GM12878 (cell line): Measurements from ENCODE around the gene UGT1A8. TPM values are rescaled to one million over a fixed set of nuclear protein-coding genes. Genes with fewer than 3 reads are reported as not detected.

Source experiments
- ATAC-seq: fragments of 200-7000 bp; cut with Tn5 transposase; 3 replicates; pipeline ENCODE4 v1.9.1; 2020; ENCODE audit warnings: mild to moderate bottlenecking, moderate library complexity
- BruUV-seq: library from RNA; stranded (reverse); fragments of 400-500 nt; replicated peaks from 2 replicates; lab custom pipeline; 2021; lab: Mats Ljungman, UMichigan
- CTCF ChIA-PET: fragments of 300-600 bp; sonication (Branson Sonifier 250); formaldehyde crosslinking; extraction: SDS; loops from one replicate; lab custom pipeline; 2021; ENCODE audit warnings: inconsistent platforms; lab: Yijun Ruan, JAX
- POLR2A ChIA-PET: fragments of 350-600 bp; formaldehyde crosslinking; extraction: SDS; loops from one replicate; lab custom pipeline; 2021; ENCODE audit warnings: inconsistent platforms; lab: Charles Lee
- RAD21 ChIA-PET: fragments of 300-600 bp; sonication (Branson Sonifier 250); formaldehyde crosslinking; loops from one replicate; lab custom pipeline; 2023; ENCODE audit warnings: antibody characterized with exemption; ENCODE audit not compliant: unreplicated experiment; lab: Charles Lee
- SMC1A ChIA-PET: fragments of 300-600 bp; sonication (Branson Sonifier 250); formaldehyde crosslinking; loops from one replicate; lab custom pipeline; 2023; ENCODE audit not compliant: unreplicated experiment, uncharacterized antibody; lab: Charles Lee
- DNase-seq: peaks from one replicate; pipeline ENCODE4 v3.0.0-alpha.2; 2011; ENCODE audit warnings: low read depth, low spot score
- FAIRE-seq: peaks from 3 replicates; lab custom pipeline; 2011; peaks lifted over from hg19 to GRCh38; lab: Jason Lieb, UNC
- H2AFZ ChIP-seq: 2 replicates; pipeline ENCODE4 v1.6.0; 2011; ENCODE audit warnings: low read depth, low read length, control low read depth; ENCODE audit not compliant: control insufficient read depth
- H3K27ac ChIP-seq: 2 replicates; pipeline ENCODE4 v1.5.1; 2011; ENCODE audit warnings: control low read depth; ENCODE audit not compliant: control insufficient read depth, insufficient read depth
- H3K27me3 ChIP-seq, 2 experiments: replicated peaks in 1 of 2; 2 replicates each; pipeline versions ENCODE4 v1.6.0 to v1.6.1; 2011; ENCODE audit warnings: low read length in 1 of 2; ENCODE audit not compliant: control insufficient read depth in 2 of 2, insufficient read depth in 2 of 2
- H3K36me3 ChIP-seq, 2 experiments: 2 replicates each; pipeline ENCODE4 v1.5.1; 2011; ENCODE audit warnings: low read length in 1 of 2; ENCODE audit not compliant: control insufficient read depth in 2 of 2, insufficient read depth in 2 of 2
- H3K4me1 ChIP-seq: 2 replicates; pipeline ENCODE4 v1.6.1; 2011; ENCODE audit warnings: mild to moderate bottlenecking, low read length, moderate library complexity, mixed read lengths; ENCODE audit not compliant: control insufficient read depth, insufficient read depth
- H3K4me2 ChIP-seq: 2 replicates; pipeline ENCODE4 v1.6.0; 2011; ENCODE audit warnings: control low read depth; ENCODE audit not compliant: control insufficient read depth, insufficient read depth
- H3K4me3 ChIP-seq: fragments of 200-600 bp; sonication (generic); 2 replicates; pipeline ENCODE4 v1.5.1; 2016
- H3K79me2 ChIP-seq: 2 replicates; pipeline ENCODE4 v1.6.0; 2011; ENCODE audit warnings: low read length; ENCODE audit not compliant: control insufficient read depth, insufficient read depth
- H3K9ac ChIP-seq: 2 replicates; pipeline ENCODE4 v1.8.0; 2011; ENCODE audit warnings: low read length, control low read depth, mixed read lengths; ENCODE audit not compliant: control insufficient read depth, insufficient read depth
- H3K9me3 ChIP-seq: replicated peaks from 3 replicates; pipeline ENCODE4 v1.5.1; 2011; ENCODE audit warnings: mild to moderate bottlenecking, low read length; ENCODE audit not compliant: control insufficient read depth, insufficient read depth
- H4K20me1 ChIP-seq: 2 replicates; pipeline ENCODE4 v1.6.0; 2011; ENCODE audit not compliant: control insufficient read depth, insufficient read depth
- CREB1 ChIP-seq: IDR thresholded peaks from 2 replicates; pipeline ENCODE4 v1.6.1; 2012; ENCODE audit warnings: low read depth, mild to moderate bottlenecking, inconsistent platforms
- NFYA ChIP-seq: IDR thresholded peaks from 2 replicates; pipeline ENCODE4 v1.6.1; 2011; ENCODE audit warnings: low read depth, mild to moderate bottlenecking, low read length, improper control_type of control experiment, borderline replicate concordance
- RAD21 ChIP-seq: IDR thresholded peaks from 2 replicates; pipeline ENCODE4 v1.6.1; 2011; ENCODE audit warnings: mild to moderate bottlenecking, low read depth, low read length, moderate library complexity; ENCODE audit not compliant: insufficient read depth
- SMC3 ChIP-seq: IDR thresholded peaks from 2 replicates; pipeline ENCODE4 v1.6.1; 2011; ENCODE audit warnings: low read length, improper control_type of control experiment, borderline replicate concordance
- YY1 ChIP-seq: IDR thresholded peaks from 2 replicates; pipeline ENCODE4 v1.6.1; 2011; ENCODE audit warnings: low read depth, mild to moderate bottlenecking, low read length
- WGBS: methylation state at CpG from one replicate; pipeline ENCODE4 v1.1.6; 2016; ENCODE audit warnings: low lambda C conversion rate; ENCODE audit not compliant: insufficient replicate concordance, insufficient coverage; ENCODE audit errors: missing lambda C conversion rate; 5-methylcytosine and 5-hydroxymethylcytosine counted together
- in situ Hi-C: fragments of 300-500 bp; cut with MboI; formaldehyde crosslinking; loops from 9 replicates; pipeline ENCODE4 v1.14.3; 2018; ENCODE audit warnings: mixed read lengths
- intact Hi-C: fragments of 100-400 bp; cut with micrococcal nuclease; formaldehyde crosslinking; loops from one replicate; pipeline ENCODE4 v1.14.2; 2022; ENCODE audit not compliant: unreplicated experiment
- polyA plus RNA-seq, 11 experiments: library from polyadenylated mRNA; depleted of rRNA in 4 of 11; unstranded in 6 of 11; stranded (reverse) in 5 of 11; fragments of >200 nt; fragmentation: Nextera tagmentation in 4 of 11; fragmentation: Illumina TruSeq in 1 of 11; extraction: Ambion mirVana in 4 of 11; extraction: Trizol in 1 of 11; gene quantifications; 1 replicate in 1 of 11; 2 replicates in 10 of 11; pipeline versions ENCODE4 v1.2.1 to v1.2.3, GENCODE V29; 2011 to 2016; ENCODE audit warnings: inconsistent platforms in 2 of 11, missing spikeins in 2 of 11, low read depth in 1 of 11
- total RNA-seq, 4 experiments: library from RNA; depleted of rRNA in 3 of 4; stranded (reverse); fragments of >200 nt in 3 of 4; fragmentation: Illumina TruSeq in 1 of 4; extraction: Trizol in 1 of 4; gene quantifications; 2 replicates each; pipeline versions ENCODE4 v1.2.1 to v1.2.3, GENCODE V29; 2013 to 2021
- TF ChIP-seq, protein P1 (sequence below): IDR thresholded peaks from 2 replicates; pipeline ENCODE4 v1.6.1; 2011; ENCODE audit warnings: borderline replicate concordance, low read depth, mild to moderate bottlenecking, moderate library complexity, mixed read lengths, low read length; ENCODE audit not compliant: insufficient read depth; ENCODE audit errors: extremely low read length
- TF ChIP-seq, protein P2 (sequence below), 3 experiments: IDR thresholded peaks in 2 of 3; conservative IDR thresholded peaks in 1 of 3; 2 replicates each; pipeline ENCODE4 v1.5.1; 2011; ENCODE audit warnings: low read depth in 3 of 3, low read length in 3 of 3, mild to moderate bottlenecking in 3 of 3, control low read depth in 2 of 3, moderate library complexity in 2 of 3, inconsistent platforms in 1 of 3, mixed read lengths in 1 of 3; ENCODE audit not compliant: control insufficient read depth in 2 of 3, insufficient read depth in 1 of 3; ENCODE audit errors: extremely low read depth in 1 of 3

UGT1A8 gene
- total and polyA plus RNA-seq, 10 of the 15 experiments (the other 5 are each of a cell fraction or from before 2014, with no cell fraction given), result not detected

DNA sequence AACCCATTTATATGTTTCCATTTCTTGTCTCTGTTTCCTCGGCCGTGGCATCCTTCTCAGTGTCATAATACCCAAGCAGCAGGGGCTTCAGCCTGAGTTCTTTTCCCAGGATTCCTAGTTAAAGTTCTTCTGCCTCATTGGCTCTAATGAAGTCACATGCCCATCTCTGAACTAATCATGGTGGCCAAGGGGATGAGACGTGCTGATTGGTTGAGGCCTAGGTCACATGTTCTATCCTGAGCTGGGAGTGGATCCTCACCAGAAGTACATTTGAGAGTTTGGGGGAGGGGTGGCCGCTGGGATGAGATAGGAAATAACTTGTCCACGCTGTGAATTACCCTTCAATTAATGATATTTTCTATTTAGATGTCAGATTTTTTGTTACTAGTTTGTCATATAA is 91.5 kb downstream of the UGT1A8 start:
- Histone ChIP-seq H3K4me1 (no peaks in the 10 kb centered on the region), H3K9me3 (no peaks in the 10 kb centered on the region; the same call in 1 of the 3 replicates), H3K4me2 (no peak overlapping the region), H3K27me3 (peaks cover 0 to 4% of the 10 kb centered on the region in 2 experiments; a peak in 1 of 4 replicates), H3K27ac (no peak overlapping the region), H3K9ac (no peak overlapping the region), H3K79me2 (no peaks in the 10 kb centered on the region), H2AFZ (no peak overlapping the region), H3K4me3 (no peak overlapping the region), H4K20me1 (no peaks in the 10 kb centered on the region), H3K36me3 (no peaks in the 10 kb centered on the region)
- ChIA-PET RAD21 (no interaction called here), CTCF (interaction anchor here (0.7 kb wide), 1 partner anchor 304 kb away, joined by 4 read pairs; no protein-coding TSS in a partner anchor), POLR2A (no interaction called here), SMC1A (no interaction called here)
- 35% methylated on average over 5 of the region's 5 CpGs for WGBS
- in situ Hi-C loops (no loop called here), intact Hi-C loops (no loop called here)
- FAIRE-seq (no peak), DNase-seq (no peak), ATAC-seq (no peak)
- BruUV-seq, result no TSS peak
- TF ChIP-seq, protein P1, sequence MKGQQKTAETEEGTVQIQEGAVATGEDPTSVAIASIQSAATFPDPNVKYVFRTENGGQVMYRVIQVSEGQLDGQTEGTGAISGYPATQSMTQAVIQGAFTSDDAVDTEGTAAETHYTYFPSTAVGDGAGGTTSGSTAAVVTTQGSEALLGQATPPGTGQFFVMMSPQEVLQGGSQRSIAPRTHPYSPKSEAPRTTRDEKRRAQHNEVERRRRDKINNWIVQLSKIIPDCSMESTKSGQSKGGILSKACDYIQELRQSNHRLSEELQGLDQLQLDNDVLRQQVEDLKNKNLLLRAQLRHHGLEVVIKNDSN, result peak; percentile 2
- TF ChIP-seq SMC3, result no peak
- TF ChIP-seq, all 136 proteins: peak for 1

DNA sequence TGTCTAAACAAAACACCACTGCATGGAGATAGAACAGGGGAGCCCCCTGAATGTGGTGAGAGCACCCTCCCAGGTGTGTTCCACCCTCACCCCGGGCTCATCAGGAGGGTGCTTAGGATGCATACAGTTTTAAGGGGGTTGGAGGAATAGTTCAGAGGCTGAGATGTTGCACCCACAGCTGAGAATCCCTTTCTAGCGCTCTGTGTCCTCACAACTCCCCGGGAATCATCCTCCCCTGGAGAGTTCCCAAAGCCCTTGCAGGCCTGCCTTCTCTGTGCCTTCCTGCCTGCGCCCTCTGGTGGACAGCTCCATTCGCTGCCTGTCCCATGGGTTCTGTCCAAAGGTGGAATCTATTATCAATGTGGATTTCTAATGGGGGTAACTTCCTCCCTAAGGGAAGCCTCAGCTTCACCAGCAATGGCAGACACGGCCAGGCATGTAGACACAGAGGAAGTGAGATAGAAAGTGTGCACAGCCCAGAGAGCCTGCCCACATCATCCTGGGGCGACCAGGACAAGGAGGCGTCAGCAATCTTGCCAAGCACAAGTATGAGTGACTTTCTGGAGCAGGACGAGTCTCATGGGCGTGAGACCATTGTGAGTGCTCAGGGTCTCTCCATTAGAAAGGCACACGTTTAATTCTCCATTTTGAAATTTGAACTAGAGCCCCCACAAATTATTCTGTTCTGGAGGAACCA is 94.0 kb downstream of the UGT1A8 start:
- in situ Hi-C loops (no loop called here), intact Hi-C loops (loop anchor here (1.0 to 10.0 kb wide), 3 partner anchors 227 to 307 kb away; no protein-coding TSS in a partner anchor)
- TF ChIP-seq, protein P2, sequence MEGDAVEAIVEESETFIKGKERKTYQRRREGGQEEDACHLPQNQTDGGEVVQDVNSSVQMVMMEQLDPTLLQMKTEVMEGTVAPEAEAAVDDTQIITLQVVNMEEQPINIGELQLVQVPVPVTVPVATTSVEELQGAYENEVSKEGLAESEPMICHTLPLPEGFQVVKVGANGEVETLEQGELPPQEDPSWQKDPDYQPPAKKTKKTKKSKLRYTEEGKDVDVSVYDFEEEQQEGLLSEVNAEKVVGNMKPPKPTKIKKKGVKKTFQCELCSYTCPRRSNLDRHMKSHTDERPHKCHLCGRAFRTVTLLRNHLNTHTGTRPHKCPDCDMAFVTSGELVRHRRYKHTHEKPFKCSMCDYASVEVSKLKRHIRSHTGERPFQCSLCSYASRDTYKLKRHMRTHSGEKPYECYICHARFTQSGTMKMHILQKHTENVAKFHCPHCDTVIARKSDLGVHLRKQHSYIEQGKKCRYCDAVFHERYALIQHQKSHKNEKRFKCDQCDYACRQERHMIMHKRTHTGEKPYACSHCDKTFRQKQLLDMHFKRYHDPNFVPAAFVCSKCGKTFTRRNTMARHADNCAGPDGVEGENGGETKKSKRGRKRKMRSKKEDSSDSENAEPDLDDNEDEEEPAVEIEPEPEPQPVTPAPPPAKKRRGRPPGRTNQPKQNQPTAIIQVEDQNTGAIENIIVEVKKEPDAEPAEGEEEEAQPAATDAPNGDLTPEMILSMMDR (IDR thresholded peaks at IDR 0.05 in 2 of 3, conservative IDR thresholded peaks at IDR 0.05 in 1 of 3; ENCODE audit: control insufficient read depth in 2 of 3, extremely low read depth in 1 of 3, insufficient read depth in 1 of 3, low read depth in 3 of 3, low read length in 3 of 3), result peak; percentile 82 to 87 (median 85)
- TF ChIP-seq, protein P1, result no peak
- TF ChIP-seq SMC3 (peak; percentile 76), NFYA (no peak), CREB1 (no peak), YY1 (peak; percentile 51; the same call in 1 of the 2 replicates), RAD21 (peak; percentile 83)
- TF ChIP-seq, all 136 proteins: peak for 4
- H3K4me3 ChIP-seq, result no peak overlapping the region
- RAD21 ChIA-PET, result interaction anchor here (0.6 to 1.6 kb wide), 4 partner anchors 20 to 307 kb away, joined by 3 to 4 read pairs (median 4); no protein-coding TSS in a partner anchor
- 12% methylated on average over 11 of the region's 11 CpGs for WGBS
- no peak overlapping the region for H3K27ac ChIP-seq
- H3K4me2 ChIP-seq, result no peak overlapping the region
- no peak overlapping the region for H2AFZ ChIP-seq
- CTCF ChIA-PET, result interaction anchor here (0.5 to 2.0 kb wide), 16 partner anchors 16 to 1540 kb away, joined by 3 to 10 read pairs (median 3); no protein-coding TSS in a partner anchor
- SMC1A ChIA-PET, result interaction anchor here (2.2 kb wide), 1 partner anchor 306 kb away, joined by 10 read pairs; no protein-coding TSS in a partner anchor
- no peaks in the 10 kb centered on the region for H3K36me3 ChIP-seq
- peaks cover 0 to 4% of the 10 kb centered on the region in 2 experiments; a peak in 1 of 4 replicates for H3K27me3 ChIP-seq
- no peaks in the 10 kb centered on the region for H3K79me2 ChIP-seq
- H3K4me1 ChIP-seq, result no peaks in the 10 kb centered on the region
- no TSS peak for BruUV-seq
- peak; percentile 96 for ATAC-seq
- no peaks in the 10 kb centered on the region; the same call in 1 of the 3 replicates for H3K9me3 ChIP-seq
- H4K20me1 ChIP-seq, result no peaks in the 10 kb centered on the region
- peak; percentile 81 for FAIRE-seq
- DNase-seq, result peak; percentile 1
- H3K9ac ChIP-seq, result no peak overlapping the region
- POLR2A ChIA-PET, result no interaction called here
